GM19240 (cell line): Measurements from ENCODE around the gene SLC39A12.

Experiments used
- DNase-seq: peaks from one replicate; pipeline ENCODE4 v3.0.0; 2011; ENCODE audit warnings: low spot score; ENCODE audit not compliant: insufficient read length

SLC39A12 gene

GRCh38 chr10:18044976-18045720 is 93.4 kb downstream of the SLC39A12 start:
- DNase-seq = no peak

GRCh38 chr10:18056583-18056982 is 104.9 kb downstream of the SLC39A12 start:
- DNase-seq = no peak

GRCh38 chr10:18059826-18060559 is 108.3 kb downstream of the SLC39A12 start:
- no peak for DNase-seq

GRCh38 chr10:18066947-18067346 is 115.2 kb downstream of the SLC39A12 start:
- no peak for DNase-seq

- DNase-seq = no peak
These were observed 116.7 kb downstream of the SLC39A12 start for GRCh38 chr10:18068401-18068800.

GRCh38 chr10:18071591-18071990 is 119.9 kb downstream of the SLC39A12 start:
- no peak for DNase-seq

- no peak for DNase-seq
These were observed 121.6 kb downstream of the SLC39A12 start for GRCh38 chr10:18073314-18073713.

- no peak for DNase-seq
These were observed 124.2 kb downstream of the SLC39A12 start for GRCh38 chr10:18075881-18076280.

- no peak for DNase-seq
These were observed 128.1 kb downstream of the SLC39A12 start for GRCh38 chr10:18079665-18080295.

GRCh38 chr10:18082381-18082780 is 130.7 kb downstream of the SLC39A12 start:
- DNase-seq = no peak

GRCh38 chr10:18085855-18086254 is 134.1 kb downstream of the SLC39A12 start:
- DNase-seq = no peak

GRCh38 chr10:18086746-18087145 is 135.0 kb downstream of the SLC39A12 start:
- DNase-seq = no peak

GRCh38 chr10:18087355-18087754 is 135.6 kb downstream of the SLC39A12 start:
- DNase-seq = no peak
